ENCODE data around the gene AUTS2.

AUTS2 gene

GRCh38 chr7:70738151-70738885 is 1140.0 kb downstream of the AUTS2 start:
- H3K4me3 ChIP-seq (ENCODE audit: low read depth in 1 of 2, low read length in 1 of 2): no peak overlapping the region
- H3K27ac ChIP-seq: no peak overlapping the region
- peaks cover 5% of the 10 kb centered on the region for H3K27me3 ChIP-seq
- no peak for TF ChIP-seq CTCF (IDR thresholded peaks at IDR 0.05)
- no peaks in the 10 kb centered on the region for H3K9me3 ChIP-seq
- H3K4me1 ChIP-seq (ENCODE audit: control insufficient read depth in 1 of 2, insufficient read depth in 1 of 2, low read depth in 1 of 2, low read length in 1 of 2): peaks cover 3 to 19% of the 10 kb centered on the region in 2 experiments
- no peaks in the 10 kb centered on the region for H3K36me3 ChIP-seq

GRCh38 chr7:70739646-70740210 is 1141.5 kb downstream of the AUTS2 start:
- peaks cover 5% of the 10 kb centered on the region for H3K27me3 ChIP-seq
- H3K4me3 ChIP-seq (ENCODE audit: low read depth in 1 of 2, low read length in 1 of 2): no peak overlapping the region
- no peaks in the 10 kb centered on the region for H3K36me3 ChIP-seq
- no peak overlapping the region for H3K27ac ChIP-seq
- H3K4me1 ChIP-seq (ENCODE audit: control insufficient read depth in 1 of 2, insufficient read depth in 1 of 2, low read depth in 1 of 2, low read length in 1 of 2): peaks cover 3 to 19% of the 10 kb centered on the region in 2 experiments
- H3K9me3 ChIP-seq: no peaks in the 10 kb centered on the region
- TF ChIP-seq CTCF (IDR thresholded peaks at IDR 0.05): no peak

GRCh38 chr7:70741666-70742065 is 1143.4 kb downstream of the AUTS2 start:
- no peak for TF ChIP-seq CTCF (IDR thresholded peaks at IDR 0.05)
- H3K36me3 ChIP-seq: no peaks in the 10 kb centered on the region
- H3K9me3 ChIP-seq: no peaks in the 10 kb centered on the region
- no peak overlapping the region for H3K27ac ChIP-seq
- no peak overlapping the region for H3K4me3 ChIP-seq (ENCODE audit: low read depth in 1 of 2, low read length in 1 of 2)
- peaks cover 2% of the 10 kb centered on the region for H3K27me3 ChIP-seq
- peaks cover 3 to 11% of the 10 kb centered on the region in 2 experiments for H3K4me1 ChIP-seq (ENCODE audit: control insufficient read depth in 1 of 2, insufficient read depth in 1 of 2, low read depth in 1 of 2, low read length in 1 of 2)

- H3K4me1 ChIP-seq (ENCODE audit: control insufficient read depth in 1 of 2, insufficient read depth in 1 of 2, low read depth in 1 of 2, low read length in 1 of 2): peaks cover 3 to 5% of the 10 kb centered on the region in 2 experiments
- TF ChIP-seq CTCF (IDR thresholded peaks at IDR 0.05): no peak
- no peaks in the 10 kb centered on the region for H3K27me3 ChIP-seq
- no peaks in the 10 kb centered on the region for H3K36me3 ChIP-seq
- no peaks in the 10 kb centered on the region for H3K9me3 ChIP-seq
- H3K27ac ChIP-seq: no peak overlapping the region
- no peak overlapping the region for H3K4me3 ChIP-seq (ENCODE audit: low read depth in 1 of 2, low read length in 1 of 2)
Measured at GRCh38 chr7:70743531-70744325, 1145.5 kb downstream of the AUTS2 start.

- no peak overlapping the region for H3K27ac ChIP-seq
- H3K4me1 ChIP-seq (ENCODE audit: control insufficient read depth in 1 of 2, insufficient read depth in 1 of 2, low read depth in 1 of 2, low read length in 1 of 2): peaks cover 2 to 4% of the 10 kb centered on the region in 2 experiments
- no peak overlapping the region for H3K4me3 ChIP-seq (ENCODE audit: low read depth in 1 of 2, low read length in 1 of 2)
- no peaks in the 10 kb centered on the region for H3K36me3 ChIP-seq
- no peak for TF ChIP-seq CTCF (IDR thresholded peaks at IDR 0.05)
- H3K9me3 ChIP-seq: no peaks in the 10 kb centered on the region
- H3K27me3 ChIP-seq: no peaks in the 10 kb centered on the region
Measured at GRCh38 chr7:70744492-70744891, 1146.2 kb downstream of the AUTS2 start.

Measured in neutrophil (primary cell).